H1 (cell line): ENCODE results near the gene HMGB4. TPM values are rescaled to one million over a fixed set of nuclear protein-coding genes. Genes with fewer than 3 reads are reported as not detected.

Experiments used
- EP300 ChIP-seq, 2 experiments: IDR thresholded peaks; 1 replicate in 1 of 2; 2 replicates in 1 of 2; pipeline ENCODE4 v1.6.1; 2011 to 2012; ENCODE audit warnings: low read depth in 2 of 2, low read length in 2 of 2, mild to moderate bottlenecking in 2 of 2, borderline replicate concordance in 1 of 2, inconsistent platforms in 1 of 2, moderate library complexity in 1 of 2
- GABPA ChIP-seq: IDR thresholded peaks from 2 replicates; pipeline ENCODE4 v1.6.1; 2011; ENCODE audit warnings: mild to moderate bottlenecking, low read length, moderate library complexity, borderline replicate concordance; ENCODE audit not compliant: insufficient read depth
- GTF2F1 ChIP-seq: IDR thresholded peaks from 2 replicates; pipeline ENCODE4 v1.6.1; 2012; ENCODE audit warnings: low read depth, low read length, improper control_type of control experiment, borderline replicate concordance
- NRF1 ChIP-seq: IDR thresholded peaks from 2 replicates; pipeline ENCODE4 v1.6.1; 2011; ENCODE audit warnings: mild to moderate bottlenecking, low read depth, low read length, improper control_type of control experiment
- RBBP5 ChIP-seq: IDR thresholded peaks from 2 replicates; pipeline ENCODE4 v1.7.1; 2012; ENCODE audit warnings: low read depth, mild to moderate bottlenecking, inconsistent platforms, low read length, moderate library complexity, borderline replicate concordance
- SP4 ChIP-seq: IDR thresholded peaks from 2 replicates; pipeline ENCODE4 v1.6.1; 2012; ENCODE audit warnings: low read length, inconsistent platforms
- SRF ChIP-seq: IDR thresholded peaks from 2 replicates; pipeline ENCODE4 v1.6.1; 2011; ENCODE audit warnings: mild to moderate bottlenecking, low read depth, low read length, moderate library complexity
- polyA plus RNA-seq, 7 experiments: library from polyadenylated mRNA; depleted of rRNA in 3 of 7; stranded (reverse) in 5 of 7; unstranded in 2 of 7; fragments of >200 nt in 5 of 7; fragments of 200-250 nt in 2 of 7; gene quantifications; 1 replicate in 5 of 7; 2 replicates in 1 of 7; 4 replicates in 1 of 7; pipeline versions ENCODE4 v1.2.1 to v1.2.3, GENCODE V29; 2011 to 2013; ENCODE audit warnings: missing spikeins in 2 of 7, mixed read lengths in 2 of 7
- total RNA-seq: library from RNA; stranded (reverse); fragmentation: NEBNext Ultra II Directional; extraction: Animal tissue kit (Norgen Biotek cat#: 25700); gene quantifications from 2 replicates; pipeline ENCODE4 v1.2.1, GENCODE V29; 2021
- TF ChIP-seq, protein P1 (sequence below): fragments of 300-600 bp; sonication (generic); IDR thresholded peaks from 2 replicates; pipeline ENCODE4 v1.7.1; 2012; ENCODE audit warnings: low read length, moderate library complexity, mild to moderate bottlenecking, inconsistent platforms; ENCODE audit not compliant: insufficient replicate concordance
- TF ChIP-seq, protein P2 (sequence below), 3 experiments: IDR thresholded peaks; 1 replicate in 2 of 3; 2 replicates in 1 of 3; pipeline versions ENCODE4 v1.5.1 to v1.6.1; 2011; ENCODE audit warnings: low read length in 3 of 3, mild to moderate bottlenecking in 3 of 3, inconsistent platforms in 2 of 3, low read depth in 1 of 3, moderate library complexity in 1 of 3; ENCODE audit not compliant: insufficient read depth in 1 of 3; ENCODE audit errors: control extremely low read depth in 1 of 3

HMGB4 gene
- total and polyA plus RNA-seq, 2 of the 8 experiments (the other 6 are each of a cell fraction or from before 2014, with no cell fraction given): not detected

DNA sequence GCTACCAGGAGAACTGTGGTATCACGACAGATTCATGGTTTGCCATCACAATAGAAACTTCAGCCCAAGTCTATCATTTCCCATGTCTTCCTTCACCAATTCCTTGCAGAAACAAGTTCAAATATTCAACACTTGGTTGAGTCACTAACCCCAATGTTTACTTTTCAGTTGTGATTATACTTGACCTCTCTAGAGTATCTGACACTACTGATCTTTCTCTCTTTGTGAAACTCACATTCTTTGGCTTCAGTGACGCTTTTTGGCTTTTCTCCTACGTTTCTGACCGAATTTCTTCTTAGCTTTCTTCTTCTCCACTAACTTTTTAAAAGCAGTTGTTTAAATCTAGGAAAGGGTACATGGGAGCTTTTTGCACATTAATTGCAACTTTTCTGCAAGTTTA, 48.8 kb upstream of the HMGB4 start (continued):
- TF ChIP-seq, protein P1, sequence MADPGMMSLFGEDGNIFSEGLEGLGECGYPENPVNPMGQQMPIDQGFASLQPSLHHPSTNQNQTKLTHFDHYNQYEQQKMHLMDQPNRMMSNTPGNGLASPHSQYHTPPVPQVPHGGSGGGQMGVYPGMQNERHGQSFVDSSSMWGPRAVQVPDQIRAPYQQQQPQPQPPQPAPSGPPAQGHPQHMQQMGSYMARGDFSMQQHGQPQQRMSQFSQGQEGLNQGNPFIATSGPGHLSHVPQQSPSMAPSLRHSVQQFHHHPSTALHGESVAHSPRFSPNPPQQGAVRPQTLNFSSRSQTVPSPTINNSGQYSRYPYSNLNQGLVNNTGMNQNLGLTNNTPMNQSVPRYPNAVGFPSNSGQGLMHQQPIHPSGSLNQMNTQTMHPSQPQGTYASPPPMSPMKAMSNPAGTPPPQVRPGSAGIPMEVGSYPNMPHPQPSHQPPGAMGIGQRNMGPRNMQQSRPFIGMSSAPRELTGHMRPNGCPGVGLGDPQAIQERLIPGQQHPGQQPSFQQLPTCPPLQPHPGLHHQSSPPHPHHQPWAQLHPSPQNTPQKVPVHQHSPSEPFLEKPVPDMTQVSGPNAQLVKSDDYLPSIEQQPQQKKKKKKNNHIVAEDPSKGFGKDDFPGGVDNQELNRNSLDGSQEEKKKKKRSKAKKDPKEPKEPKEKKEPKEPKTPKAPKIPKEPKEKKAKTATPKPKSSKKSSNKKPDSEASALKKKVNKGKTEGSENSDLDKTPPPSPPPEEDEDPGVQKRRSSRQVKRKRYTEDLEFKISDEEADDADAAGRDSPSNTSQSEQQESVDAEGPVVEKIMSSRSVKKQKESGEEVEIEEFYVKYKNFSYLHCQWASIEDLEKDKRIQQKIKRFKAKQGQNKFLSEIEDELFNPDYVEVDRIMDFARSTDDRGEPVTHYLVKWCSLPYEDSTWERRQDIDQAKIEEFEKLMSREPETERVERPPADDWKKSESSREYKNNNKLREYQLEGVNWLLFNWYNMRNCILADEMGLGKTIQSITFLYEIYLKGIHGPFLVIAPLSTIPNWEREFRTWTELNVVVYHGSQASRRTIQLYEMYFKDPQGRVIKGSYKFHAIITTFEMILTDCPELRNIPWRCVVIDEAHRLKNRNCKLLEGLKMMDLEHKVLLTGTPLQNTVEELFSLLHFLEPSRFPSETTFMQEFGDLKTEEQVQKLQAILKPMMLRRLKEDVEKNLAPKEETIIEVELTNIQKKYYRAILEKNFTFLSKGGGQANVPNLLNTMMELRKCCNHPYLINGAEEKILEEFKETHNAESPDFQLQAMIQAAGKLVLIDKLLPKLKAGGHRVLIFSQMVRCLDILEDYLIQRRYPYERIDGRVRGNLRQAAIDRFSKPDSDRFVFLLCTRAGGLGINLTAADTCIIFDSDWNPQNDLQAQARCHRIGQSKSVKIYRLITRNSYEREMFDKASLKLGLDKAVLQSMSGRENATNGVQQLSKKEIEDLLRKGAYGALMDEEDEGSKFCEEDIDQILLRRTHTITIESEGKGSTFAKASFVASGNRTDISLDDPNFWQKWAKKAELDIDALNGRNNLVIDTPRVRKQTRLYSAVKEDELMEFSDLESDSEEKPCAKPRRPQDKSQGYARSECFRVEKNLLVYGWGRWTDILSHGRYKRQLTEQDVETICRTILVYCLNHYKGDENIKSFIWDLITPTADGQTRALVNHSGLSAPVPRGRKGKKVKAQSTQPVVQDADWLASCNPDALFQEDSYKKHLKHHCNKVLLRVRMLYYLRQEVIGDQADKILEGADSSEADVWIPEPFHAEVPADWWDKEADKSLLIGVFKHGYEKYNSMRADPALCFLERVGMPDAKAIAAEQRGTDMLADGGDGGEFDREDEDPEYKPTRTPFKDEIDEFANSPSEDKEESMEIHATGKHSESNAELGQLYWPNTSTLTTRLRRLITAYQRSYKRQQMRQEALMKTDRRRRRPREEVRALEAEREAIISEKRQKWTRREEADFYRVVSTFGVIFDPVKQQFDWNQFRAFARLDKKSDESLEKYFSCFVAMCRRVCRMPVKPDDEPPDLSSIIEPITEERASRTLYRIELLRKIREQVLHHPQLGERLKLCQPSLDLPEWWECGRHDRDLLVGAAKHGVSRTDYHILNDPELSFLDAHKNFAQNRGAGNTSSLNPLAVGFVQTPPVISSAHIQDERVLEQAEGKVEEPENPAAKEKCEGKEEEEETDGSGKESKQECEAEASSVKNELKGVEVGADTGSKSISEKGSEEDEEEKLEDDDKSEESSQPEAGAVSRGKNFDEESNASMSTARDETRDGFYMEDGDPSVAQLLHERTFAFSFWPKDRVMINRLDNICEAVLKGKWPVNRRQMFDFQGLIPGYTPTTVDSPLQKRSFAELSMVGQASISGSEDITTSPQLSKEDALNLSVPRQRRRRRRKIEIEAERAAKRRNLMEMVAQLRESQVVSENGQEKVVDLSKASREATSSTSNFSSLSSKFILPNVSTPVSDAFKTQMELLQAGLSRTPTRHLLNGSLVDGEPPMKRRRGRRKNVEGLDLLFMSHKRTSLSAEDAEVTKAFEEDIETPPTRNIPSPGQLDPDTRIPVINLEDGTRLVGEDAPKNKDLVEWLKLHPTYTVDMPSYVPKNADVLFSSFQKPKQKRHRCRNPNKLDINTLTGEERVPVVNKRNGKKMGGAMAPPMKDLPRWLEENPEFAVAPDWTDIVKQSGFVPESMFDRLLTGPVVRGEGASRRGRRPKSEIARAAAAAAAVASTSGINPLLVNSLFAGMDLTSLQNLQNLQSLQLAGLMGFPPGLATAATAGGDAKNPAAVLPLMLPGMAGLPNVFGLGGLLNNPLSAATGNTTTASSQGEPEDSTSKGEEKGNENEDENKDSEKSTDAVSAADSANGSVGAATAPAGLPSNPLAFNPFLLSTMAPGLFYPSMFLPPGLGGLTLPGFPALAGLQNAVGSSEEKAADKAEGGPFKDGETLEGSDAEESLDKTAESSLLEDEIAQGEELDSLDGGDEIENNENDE: no peak
- no peak for TF ChIP-seq GABPA
- no peak for TF ChIP-seq EP300 (IDR thresholded peaks at IDR 0.05; ENCODE audit: borderline replicate concordance in 1 of 2, low read depth in 2 of 2, low read length in 2 of 2)
- TF ChIP-seq SRF: no peak
- TF ChIP-seq SP4: no peak
- TF ChIP-seq RBBP5: no peak
- no peak for TF ChIP-seq GTF2F1
- TF ChIP-seq, protein P2, sequence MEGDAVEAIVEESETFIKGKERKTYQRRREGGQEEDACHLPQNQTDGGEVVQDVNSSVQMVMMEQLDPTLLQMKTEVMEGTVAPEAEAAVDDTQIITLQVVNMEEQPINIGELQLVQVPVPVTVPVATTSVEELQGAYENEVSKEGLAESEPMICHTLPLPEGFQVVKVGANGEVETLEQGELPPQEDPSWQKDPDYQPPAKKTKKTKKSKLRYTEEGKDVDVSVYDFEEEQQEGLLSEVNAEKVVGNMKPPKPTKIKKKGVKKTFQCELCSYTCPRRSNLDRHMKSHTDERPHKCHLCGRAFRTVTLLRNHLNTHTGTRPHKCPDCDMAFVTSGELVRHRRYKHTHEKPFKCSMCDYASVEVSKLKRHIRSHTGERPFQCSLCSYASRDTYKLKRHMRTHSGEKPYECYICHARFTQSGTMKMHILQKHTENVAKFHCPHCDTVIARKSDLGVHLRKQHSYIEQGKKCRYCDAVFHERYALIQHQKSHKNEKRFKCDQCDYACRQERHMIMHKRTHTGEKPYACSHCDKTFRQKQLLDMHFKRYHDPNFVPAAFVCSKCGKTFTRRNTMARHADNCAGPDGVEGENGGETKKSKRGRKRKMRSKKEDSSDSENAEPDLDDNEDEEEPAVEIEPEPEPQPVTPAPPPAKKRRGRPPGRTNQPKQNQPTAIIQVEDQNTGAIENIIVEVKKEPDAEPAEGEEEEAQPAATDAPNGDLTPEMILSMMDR (IDR thresholded peaks at IDR 0.05; ENCODE audit: control extremely low read depth in 1 of 3, insufficient read depth in 1 of 3, low read depth in 1 of 3, low read length in 3 of 3): no peak
- TF ChIP-seq NRF1: no peak
